EL (cell line): Measurements from ENCODE around the gene GATA1.

Source experiments
- DNase-seq: peaks from one replicate; pipeline ENCODE4 v3.0.0-alpha.2; 2016

The GATA1 gene

DNA sequence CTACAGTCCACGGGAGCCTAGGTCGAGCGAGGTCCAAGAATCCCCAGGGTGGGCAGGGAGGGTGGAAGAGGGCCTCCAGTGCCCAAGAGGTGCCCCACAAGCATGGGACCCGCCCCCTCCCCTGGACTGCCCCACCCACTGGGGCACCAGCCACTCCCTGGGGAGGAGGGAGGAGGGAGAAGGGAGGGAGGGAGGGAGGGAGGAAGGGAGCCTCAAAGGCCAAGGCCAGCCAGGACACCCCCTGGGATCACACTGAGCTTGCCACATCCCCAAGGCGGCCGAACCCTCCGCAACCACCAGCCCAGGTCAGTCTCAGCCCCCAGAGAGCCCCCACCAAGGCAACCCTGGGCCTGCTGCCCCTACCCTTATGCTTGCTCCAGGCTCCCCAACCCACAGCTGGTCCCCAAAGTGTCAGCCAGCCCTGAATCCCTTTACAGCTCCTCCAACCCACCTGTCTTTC lies at the start of gene GATA1:
GATA1 (plus strand) TSS at position 250 of the 460 bp plus-strand sequence. CDS start 4,520 bp downstream, outside the sequence.
- no peak for DNase-seq

DNA sequence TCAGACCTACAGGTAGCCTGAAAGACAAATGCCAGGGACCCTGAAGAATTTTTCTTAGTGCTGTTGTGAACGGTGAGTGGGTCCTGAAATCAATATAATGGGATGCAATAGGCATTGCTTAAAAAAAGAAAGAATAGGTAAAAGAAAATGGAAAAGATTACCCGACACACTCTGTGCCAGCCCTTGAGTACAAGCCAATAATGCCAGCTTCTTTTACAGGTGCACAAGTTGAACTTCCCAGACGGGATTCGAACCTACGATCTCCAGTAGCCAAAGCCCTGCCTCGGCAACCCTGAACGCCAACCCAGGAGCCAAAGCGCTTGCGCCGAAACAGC lies 49.5 kb upstream of the GATA1 start:
- DNase-seq: no peak

DNA sequence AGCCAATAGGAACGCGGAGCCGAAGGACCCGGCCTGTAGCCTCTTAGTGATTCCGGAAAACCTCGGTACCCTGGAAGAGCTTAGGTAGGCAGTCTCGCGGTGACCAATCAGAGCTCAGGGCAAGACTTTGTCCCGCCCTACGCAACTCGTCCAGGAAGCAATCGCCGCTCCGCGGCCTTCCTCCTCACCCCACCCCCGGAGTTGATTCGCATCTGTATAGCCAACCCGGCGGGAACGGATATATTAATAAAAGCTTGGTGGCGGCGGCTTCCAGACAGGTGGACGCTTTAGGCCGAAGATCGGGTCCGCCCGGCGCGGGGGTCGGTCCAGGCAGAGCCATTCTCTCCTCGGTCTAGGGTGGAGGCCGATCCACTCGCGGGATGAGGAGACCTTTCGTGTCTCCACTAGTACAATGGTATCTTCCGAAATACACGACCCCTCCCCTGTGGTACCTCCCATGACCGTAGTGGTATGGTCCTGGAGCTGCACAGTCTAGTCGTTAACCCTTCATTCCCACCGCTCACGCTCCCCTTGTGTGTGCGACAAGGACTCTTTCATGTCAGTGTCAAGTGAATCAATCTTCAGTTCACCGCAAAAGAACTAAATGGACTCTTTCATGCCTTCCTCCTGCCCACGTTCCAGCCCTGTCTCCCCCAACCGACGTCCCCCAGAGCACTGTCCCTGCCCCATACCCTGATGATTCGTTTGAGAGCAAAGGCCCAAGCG lies 49.0 kb upstream of the GATA1 start:
- DNase-seq: peak; percentile 95

DNA sequence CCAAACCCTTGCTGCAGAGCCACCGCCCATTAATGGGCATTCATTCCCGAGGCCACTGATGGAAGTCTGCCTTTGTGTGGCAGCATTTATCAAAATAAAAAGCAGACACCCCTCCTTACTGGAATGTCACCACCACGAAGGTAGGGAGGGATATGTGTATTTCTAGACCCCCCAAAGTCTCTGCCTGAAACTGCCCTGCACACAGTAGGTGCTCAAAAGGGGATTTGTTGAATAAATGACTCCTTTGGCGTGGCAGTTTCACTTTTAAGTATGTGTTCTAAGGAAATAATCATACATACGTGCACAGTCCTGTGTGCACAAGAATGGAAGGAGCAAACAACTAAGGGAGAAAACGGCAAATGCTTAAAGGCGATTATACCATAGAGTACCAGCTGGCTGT lies 48.5 kb upstream of the GATA1 start:
- DNase-seq: no peak

DNA sequence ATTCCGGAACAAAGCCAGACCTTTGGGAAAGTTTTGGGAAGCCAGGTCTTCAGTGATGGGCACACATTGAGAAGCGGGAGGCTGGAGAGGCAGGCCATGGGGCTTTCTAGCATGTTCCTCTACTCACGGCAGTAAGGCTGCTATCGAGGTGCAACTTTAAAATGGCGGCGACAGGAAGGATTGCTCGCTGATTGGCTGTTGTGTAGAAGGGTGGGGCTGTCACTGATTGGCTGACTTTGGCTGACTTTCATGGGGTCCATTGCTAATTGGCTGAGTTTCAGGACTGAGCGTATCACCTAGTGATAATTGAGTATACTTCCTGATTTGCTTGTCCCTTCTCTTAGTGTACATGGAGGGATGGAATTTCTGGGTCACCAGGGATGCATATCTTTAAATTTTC lies 44.6 kb upstream of the GATA1 start:
- DNase-seq: no peak

DNA sequence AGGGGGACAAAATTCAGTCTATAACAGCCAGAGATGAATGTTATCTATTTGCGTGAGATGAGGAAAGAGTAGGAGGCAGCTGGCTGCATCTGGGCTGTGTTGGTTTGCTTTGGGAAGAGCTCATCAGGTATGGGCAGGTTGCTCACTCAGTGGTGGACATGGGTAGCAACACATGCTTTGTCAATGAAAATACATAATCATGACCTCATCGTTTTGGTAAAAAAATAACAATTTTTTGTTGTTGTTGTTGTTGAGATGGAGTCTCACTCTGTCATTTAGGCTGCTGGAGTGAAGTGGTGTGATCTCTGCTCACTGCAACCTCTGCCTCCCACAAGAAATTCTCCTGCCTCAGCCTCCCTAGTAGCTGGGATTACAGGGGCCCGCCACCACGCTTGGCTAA lies 41.2 kb upstream of the GATA1 start:
- no peak for DNase-seq

DNA sequence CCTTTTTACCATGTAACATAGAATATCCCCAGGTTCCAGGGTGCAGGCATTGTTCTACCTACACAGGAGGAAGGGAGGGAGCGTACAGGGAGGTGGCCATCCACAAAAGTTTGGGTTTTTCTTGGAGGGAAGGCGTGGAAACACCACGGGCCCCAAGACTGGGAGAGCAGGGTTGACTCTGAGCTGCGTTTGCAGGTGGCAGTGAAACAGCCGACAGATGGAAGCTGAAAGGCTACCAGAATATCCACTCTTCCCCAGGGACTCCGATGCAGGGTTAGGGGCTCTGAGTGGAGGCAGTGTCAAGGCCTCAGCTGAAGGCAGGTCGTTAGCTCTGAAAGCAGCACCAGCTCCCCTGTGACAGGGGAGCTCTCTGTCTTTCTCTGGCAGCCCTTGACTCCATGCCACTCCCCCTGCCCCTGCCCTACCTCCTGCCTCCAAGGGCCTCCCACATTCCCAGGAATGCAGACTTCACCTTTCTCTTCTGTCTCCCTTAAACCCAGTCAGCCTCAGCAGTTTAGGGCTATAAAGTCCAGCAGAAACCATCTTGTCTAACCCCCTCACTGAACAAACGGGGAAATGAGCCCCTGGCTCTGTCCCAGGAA lies 38.9 kb upstream of the GATA1 start:
- no peak for DNase-seq

DNA sequence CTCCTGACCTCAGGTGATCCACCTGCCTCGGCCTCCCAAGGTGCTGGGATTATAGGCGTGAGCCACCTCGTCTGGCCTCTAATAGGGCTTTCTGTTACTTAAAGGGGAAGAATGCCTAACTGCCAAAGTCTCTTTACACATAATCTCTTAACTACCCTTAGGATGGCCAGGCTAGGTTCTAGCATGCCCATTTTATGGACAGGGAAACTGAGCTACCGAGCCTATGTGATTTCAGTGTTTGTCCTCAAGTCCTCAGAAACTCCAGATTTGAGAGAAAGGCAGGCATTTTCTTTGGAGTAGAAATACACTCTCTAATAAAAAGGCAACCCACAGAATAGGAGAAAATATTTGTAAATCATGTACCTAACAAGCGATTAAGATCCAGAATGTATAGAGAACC lies 37.2 kb upstream of the GATA1 start:
- DNase-seq: no peak

DNA sequence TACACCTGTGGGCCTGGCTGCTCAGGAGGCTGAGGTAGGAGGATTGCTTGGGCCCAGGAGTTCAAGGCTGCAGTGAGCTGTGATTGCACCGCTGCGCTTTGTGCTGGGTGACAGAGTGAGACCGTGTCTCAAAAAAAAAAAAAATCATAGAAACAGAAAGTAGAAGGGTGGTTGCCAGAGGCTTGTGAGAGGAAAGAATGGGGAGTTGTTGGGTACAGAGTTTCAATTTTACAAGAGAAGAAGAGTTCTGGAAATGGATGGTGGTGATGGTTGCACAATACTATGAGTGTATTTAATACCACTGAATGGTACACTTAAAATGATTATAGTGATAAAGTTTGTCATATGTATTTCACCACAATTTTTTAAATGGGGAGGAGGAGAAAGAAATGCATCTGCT lies 35.0 kb upstream of the GATA1 start:
- no peak for DNase-seq

DNA sequence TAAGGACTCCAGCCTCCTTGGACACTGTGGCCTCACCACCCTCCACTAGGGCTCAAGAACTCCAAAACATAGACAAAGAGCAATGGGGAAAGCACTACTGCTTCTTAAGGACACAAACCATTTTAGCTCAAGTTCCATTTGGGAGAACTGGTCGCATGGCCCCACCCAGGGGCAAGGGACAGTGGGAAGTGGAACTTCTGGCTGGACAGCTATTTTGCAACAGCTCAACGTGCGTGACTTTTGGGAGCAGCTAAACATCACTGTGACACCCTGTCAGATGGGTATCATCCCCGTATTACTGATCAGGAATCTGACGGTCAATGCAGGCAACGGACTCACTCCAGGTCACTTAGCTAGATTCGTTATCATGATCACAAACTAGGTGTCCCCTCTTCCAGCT lies 33.9 kb upstream of the GATA1 start:
- DNase-seq: no peak

DNA sequence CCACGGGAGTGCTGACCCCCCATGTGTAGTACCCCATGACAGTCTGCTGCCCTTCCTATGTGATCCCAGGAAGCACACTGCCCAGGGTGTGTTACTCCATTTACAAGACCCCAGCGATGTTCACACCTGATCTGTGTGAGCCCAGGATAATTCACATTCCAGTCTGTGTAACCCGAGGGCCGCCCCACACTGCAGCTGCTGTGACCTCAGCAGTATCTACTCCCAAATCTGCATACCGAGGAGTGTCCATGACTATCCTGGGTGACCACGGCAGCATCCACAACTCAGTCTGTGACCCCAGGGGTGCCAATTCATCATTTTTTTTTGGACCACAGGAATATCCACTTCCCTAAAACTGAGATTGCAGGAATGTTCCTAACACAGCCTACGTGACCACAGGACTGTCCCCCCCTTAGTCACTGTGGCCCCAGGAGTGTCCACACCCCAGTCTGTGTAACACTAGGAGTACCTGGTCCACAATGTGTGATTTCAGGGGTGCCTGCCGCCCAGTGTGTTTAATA lies 32.6 kb upstream of the GATA1 start:
- DNase-seq: no peak

DNA sequence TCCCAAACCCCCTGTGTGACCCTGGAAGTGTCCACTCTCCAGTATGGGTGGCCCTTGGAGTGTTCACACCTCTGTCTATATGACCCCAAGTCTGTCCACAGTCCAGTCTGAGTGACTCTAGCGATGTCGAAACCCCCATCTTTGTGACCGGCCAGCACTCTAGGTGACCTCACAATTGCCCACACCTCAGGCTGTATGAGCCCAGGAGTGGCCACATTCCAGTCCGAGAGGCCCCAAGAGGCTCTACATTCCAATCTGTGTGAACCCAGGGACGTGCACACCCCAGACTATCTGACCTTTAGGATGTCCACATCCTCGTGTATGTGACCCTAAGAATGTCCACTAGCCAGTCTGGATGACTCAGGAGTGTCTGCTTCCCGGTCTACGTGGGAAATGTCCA lies 32.2 kb upstream of the GATA1 start:
- DNase-seq: no peak

DNA sequence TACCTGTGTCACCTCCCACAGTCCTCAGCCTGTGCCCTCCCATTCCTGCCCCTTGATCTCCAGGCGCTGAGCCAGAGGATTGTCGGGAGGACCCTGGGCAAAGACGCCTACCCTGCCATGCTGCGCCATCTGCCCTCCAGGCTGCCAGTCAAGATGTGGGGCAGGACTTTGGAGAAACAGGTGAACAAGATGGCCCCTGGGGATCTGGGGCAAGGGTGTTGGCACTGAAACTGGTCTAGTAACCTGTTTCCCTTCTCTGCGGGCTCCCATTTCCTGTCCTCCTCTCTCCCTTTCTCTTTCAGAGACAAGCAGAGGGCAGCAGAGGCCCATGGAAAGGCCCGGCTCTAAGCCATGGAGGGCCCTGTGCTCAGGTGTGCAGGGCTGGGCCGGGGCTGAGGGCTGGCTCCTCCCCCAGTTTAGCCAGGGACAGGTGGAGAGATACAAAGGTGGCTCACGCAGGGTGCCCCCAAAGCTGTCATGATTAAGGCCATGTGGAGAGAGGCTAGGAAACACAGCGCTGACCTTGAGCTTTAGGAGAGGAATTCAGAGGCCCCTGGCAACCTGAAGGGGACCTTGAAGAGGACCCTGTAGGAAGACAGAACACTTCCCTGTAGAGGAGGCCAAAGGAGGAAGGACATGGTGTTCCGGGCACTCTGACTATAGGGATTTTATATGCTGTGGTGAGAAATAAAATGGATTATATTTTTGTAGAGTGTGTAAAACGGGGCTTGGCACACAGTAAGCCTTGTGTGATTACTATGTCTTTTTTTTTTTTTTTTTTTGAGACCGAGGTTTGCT lies 24.5 kb upstream of the GATA1 start, which contains the start of gene GLOD5:
GLOD5 (plus strand) TSS at position 74 of the 798 bp plus-strand sequence; CDS start at position 118, 44 bp downstream.
- DNase-seq: no peak

DNA sequence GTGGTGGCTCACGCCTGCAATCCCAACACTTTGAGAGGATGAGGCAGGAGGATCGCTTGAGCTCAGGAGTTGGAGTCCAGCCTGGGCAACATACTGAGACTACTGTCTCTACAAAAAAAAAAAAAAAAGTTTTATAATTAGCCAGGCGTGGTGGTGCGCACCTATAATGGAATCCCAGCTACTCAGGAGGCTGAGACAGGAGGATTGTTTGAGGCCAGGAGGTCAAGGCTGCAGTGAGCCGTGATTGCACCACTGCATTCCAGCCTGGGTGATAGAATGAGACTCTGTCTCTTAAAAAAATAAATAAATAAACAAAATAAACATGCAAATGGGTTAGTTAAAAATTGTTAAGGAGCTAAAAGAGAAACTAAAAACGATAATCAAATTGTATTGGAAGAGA lies 17.2 kb upstream of the GATA1 start:
- no peak for DNase-seq

DNA sequence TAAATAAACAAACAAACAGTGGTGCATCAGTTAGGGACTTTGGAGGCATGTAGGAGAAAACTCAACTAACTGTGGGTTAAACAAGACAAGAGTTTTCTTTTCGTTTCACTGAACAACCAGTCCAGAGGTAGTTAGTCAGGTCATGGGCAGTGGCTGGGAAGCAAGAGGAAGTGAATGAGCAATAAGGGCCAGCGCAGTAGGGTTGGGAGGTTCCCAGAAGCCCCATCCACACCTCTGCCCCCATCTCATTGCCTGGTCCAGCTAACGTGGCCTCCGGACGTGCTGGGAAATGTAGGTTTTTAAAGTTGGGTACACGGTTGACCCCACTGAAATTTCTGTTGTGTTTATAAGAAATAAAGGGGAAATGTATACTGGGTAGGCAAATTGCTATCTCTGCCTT lies 16.1 kb upstream of the GATA1 start:
- DNase-seq: no peak

DNA sequence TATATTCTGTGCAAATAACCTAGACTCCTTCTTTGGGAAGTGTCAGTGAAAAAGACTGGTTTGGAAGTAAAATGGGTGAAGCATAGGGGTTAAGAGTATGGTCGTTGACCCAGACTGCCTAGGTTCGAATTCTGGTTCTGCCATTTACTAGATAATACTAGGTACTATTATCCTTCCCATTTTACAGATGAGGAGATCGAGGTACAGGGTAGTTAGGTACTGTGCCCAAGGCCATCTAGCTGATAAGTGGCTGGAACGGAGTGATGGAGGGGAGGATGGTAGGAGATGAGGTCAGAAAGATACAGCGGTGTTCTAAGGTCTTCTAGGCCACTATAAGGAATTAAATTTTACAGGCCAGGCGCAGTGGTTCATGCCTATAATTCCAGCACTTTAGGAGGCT lies 13.8 kb upstream of the GATA1 start:
- no peak for DNase-seq

DNA sequence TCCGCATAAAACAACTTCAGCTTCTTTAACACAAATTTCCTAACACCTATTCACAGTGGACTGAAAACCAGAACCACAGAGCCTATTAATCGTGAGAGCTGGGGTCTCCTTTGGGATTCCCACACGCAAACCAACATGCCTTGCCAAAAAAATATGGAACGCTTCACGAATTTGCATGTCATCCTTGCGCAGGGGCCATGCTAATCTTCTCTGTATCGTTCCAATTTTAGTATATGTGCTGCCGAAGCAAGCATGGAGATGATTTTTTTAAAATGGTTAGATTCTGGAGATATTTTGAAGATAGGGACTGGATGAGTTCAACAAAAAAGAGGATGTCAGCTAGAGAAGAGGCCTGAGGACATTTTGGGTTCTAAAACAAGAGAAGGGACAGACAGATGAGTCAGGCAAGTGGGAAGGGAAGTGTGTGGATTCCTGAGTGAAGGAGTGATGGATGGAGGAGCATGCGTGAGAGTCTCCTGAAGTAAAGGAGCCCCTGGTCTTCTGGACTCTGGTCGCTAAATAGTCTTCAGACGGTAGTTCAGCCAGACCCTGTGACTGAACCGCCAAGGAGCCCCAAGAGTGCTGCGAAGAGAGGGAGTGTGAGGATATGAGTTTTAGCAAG lies 9.5 kb upstream of the GATA1 start:
- no peak for DNase-seq

DNA sequence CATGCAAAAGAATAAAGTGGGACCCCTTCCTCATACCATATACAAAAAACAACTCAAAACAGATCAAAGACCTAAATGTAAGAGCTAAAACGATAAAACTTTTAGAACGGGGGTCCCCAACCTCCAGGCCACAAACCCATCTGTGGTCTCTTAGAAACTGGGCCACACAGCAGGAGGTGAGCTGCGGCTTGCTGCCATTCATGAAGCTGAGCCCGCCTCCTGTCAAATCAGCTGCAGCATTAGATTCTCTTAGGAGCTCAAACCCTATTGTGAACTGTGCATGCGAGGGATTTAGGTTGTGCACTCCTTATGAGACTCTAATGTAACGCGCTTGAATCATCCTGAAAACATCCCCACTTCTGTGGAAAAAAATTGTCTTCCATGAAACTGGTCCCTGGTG lies 7.0 kb upstream of the GATA1 start:
- no peak for DNase-seq

DNA sequence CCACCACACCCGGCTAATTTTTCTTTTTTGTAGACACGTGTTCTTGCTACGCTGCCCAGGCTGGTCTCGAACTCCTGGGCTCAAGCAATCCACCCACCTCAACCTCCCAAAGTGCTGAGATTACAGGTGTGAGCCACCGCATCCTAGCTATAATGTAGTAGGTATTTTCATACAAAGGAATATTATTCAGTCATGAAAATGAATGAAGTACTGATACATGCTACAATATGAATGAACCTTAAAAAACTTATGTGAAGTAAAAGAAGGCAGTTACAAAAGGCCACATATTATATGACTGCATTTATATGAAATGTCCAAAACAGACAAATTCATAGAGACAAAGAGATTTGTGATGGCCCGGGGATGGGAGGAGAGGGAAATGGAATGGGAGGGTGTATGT lies 4.7 kb upstream of the GATA1 start:
- DNase-seq: no peak

DNA sequence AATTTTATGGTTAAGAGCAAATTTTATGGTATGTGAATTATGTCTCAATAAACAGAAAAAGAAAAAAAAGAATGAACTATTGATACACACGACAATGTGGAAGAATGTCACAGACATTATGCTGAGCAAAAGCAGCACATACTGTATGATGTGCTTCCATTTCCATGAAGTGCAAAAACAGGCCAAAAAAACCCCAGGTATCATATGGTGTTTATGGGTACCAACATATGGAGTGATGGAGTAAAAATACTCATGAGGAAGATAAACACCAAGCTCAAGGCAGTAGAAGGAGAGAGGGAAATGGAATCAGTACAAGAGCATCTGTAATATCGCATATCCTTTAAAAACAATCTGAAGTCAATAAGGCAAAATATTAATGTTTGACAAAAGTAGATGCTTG lies 4.2 kb upstream of the GATA1 start:
- DNase-seq: no peak

DNA sequence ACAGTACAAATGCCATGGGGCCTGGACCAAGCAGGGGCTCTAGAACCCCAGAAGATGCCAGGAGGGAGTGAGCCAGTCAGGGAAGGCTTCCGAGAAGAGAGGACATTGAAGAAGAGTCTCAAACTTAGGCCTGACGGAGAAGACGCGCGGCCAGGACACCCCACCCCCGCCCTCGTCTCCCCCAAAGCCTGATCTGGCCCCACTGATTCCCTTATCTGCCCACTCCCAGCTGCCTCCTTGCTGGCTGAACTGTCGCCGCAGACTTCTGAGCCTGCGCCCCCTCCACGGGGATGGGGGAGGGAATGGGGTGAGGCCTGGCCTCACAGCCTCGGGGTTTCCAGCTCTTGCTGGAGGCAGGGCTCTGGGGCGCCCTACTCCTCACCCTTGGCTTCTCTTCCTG lies 3.6 kb upstream of the GATA1 start:
- DNase-seq: no peak

DNA sequence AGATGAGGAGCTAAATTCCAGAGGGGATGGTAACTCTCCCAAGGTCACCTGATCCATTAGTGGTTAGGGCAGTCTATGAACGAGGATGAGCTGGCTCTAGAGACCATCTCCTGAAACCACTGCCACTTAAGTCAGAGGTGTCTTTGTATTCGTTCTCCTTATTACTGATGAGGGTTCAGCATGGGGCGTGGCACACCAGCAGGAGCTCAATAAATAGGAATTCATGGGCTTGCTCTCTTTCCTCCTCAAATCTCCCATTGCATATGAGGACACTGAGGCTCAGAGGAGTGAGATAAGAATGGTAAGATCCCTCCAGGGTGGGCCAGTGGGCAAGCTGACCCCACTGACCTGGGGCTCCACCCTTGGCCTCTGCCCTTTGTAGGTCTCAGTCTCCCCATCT lies 1.7 kb upstream of the GATA1 start:
- no peak for DNase-seq

DNA sequence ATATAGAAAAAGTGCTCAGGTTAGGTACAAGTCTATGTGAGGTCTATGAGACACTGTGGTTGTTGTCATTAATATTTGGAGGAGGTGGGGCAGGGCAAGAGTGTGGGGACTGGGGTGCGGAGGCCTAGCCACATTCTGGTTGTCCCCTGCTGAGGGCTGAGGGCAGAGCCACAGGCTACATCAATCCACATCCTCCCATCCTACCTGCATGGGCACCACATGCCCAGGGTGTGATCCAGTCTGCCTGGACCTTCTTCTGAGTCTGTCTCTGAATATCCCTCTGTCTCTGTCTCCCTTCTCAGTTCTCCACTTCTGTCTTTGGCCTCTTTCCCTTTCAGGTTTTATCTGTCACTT lies 1.2 kb upstream of the GATA1 start:
- no peak for DNase-seq
